Neuronal stem cell (in vitro differentiated cells): Measurements from ENCODE around the gene ATP6V0A1.

Experiments
- DNase-seq: peaks from one replicate; pipeline ENCODE4 v3.0.0-alpha.2; 2013; ENCODE audit warnings: low spot score
- H2AFZ ChIP-seq: one replicate; pipeline ENCODE4 v1.6.1; 2013; ENCODE audit warnings: mild to moderate bottlenecking, low read length, inconsistent platforms
- H2AK5ac ChIP-seq: 2 replicates; pipeline ENCODE4 v1.6.1; 2013; ENCODE audit warnings: low read depth, mild to moderate bottlenecking, inconsistent platforms, low read length, moderate library complexity, mixed read lengths
- H2BK120ac ChIP-seq: 2 replicates; pipeline ENCODE4 v1.6.1; 2013; ENCODE audit warnings: low read depth, mild to moderate bottlenecking, inconsistent platforms, low read length, moderate library complexity, mixed read lengths
- H2BK12ac ChIP-seq: one replicate; pipeline ENCODE4 v1.6.1; 2013; ENCODE audit warnings: low read length, inconsistent platforms
- H2BK15ac ChIP-seq: 2 replicates; pipeline ENCODE4 v1.6.1; 2013; ENCODE audit warnings: mild to moderate bottlenecking, low read length, inconsistent platforms, mixed read lengths
- H2BK5ac ChIP-seq: one replicate; pipeline ENCODE4 v1.6.1; 2013; ENCODE audit warnings: inconsistent platforms, mild to moderate bottlenecking, low read length, moderate library complexity
- H3K14ac ChIP-seq: one replicate; pipeline ENCODE4 v1.6.1; 2013; ENCODE audit warnings: low read length, inconsistent platforms
- H3K18ac ChIP-seq: 2 replicates; pipeline ENCODE4 v1.6.1; 2013; ENCODE audit warnings: low read length, inconsistent platforms
- H3K23ac ChIP-seq: 2 replicates; pipeline ENCODE4 v1.6.1; 2013; ENCODE audit warnings: low read depth, mild to moderate bottlenecking, mixed read lengths, low read length, inconsistent platforms; ENCODE audit not compliant: poor library complexity
- H3K27ac ChIP-seq: replicated peaks from 3 replicates; pipeline ENCODE4 v1.5.1; 2013; ENCODE audit warnings: low read length, inconsistent platforms
- H3K27me3 ChIP-seq, 3 experiments: 2 replicates each; pipeline ENCODE4 v1.6.1; 2013; ENCODE audit warnings: low read length in 3 of 3, mild to moderate bottlenecking in 2 of 3, inconsistent platforms in 1 of 3, low read depth in 1 of 3, mixed read lengths in 1 of 3, moderate library complexity in 1 of 3; ENCODE audit not compliant: control insufficient read depth in 3 of 3, insufficient read depth in 3 of 3
- H3K36me3 ChIP-seq, 2 donors: replicated peaks in 1 of 2; 2 replicates each; pipeline ENCODE4 v1.6.1; 2013; ENCODE audit warnings: low read length in 2 of 2; ENCODE audit not compliant: control insufficient read depth in 2 of 2, insufficient read depth in 2 of 2
- H3K4ac ChIP-seq: 2 replicates; pipeline ENCODE4 v1.6.1; 2013; ENCODE audit warnings: inconsistent platforms, mild to moderate bottlenecking, low read length, moderate library complexity
- H3K4me1 ChIP-seq, 2 donors: 1 replicate in 1 of 2; 2 replicates in 1 of 2; pipeline ENCODE4 v1.6.1; 2013; ENCODE audit warnings: low read length in 2 of 2, low read depth in 1 of 2; ENCODE audit not compliant: control insufficient read depth in 2 of 2, insufficient read depth in 1 of 2
- H3K4me2 ChIP-seq: one replicate; pipeline ENCODE4 v1.6.1; 2013; ENCODE audit warnings: mild to moderate bottlenecking, low read length, inconsistent platforms; ENCODE audit not compliant: insufficient read depth, poor library complexity, severe bottlenecking
- H3K4me3 ChIP-seq, 2 donors: 2 replicates each; pipeline ENCODE4 v1.5.1; 2013; ENCODE audit warnings: low read length in 2 of 2, mild to moderate bottlenecking in 2 of 2, inconsistent platforms in 1 of 2, moderate library complexity in 1 of 2
- H3K79me1 ChIP-seq: one replicate; pipeline ENCODE4 v1.6.1; 2013; ENCODE audit warnings: low read depth, mild to moderate bottlenecking, inconsistent platforms, low read length, moderate library complexity
- H3K9ac ChIP-seq: one replicate; pipeline ENCODE4 v1.6.1; 2013; ENCODE audit warnings: mild to moderate bottlenecking, low read depth, low read length, inconsistent platforms; ENCODE audit not compliant: poor library complexity
- H3K9me3 ChIP-seq, 2 donors: replicated peaks in 1 of 2; 2 replicates each; pipeline versions ENCODE3 to v1.6.1; 2013; ENCODE audit warnings: low read length in 2 of 2, mild to moderate bottlenecking in 2 of 2, inconsistent platforms in 1 of 2, low read depth in 1 of 2, mixed read lengths in 1 of 2, moderate library complexity in 1 of 2; ENCODE audit not compliant: control insufficient read depth in 2 of 2, insufficient read depth in 1 of 2
- H4K8ac ChIP-seq: one replicate; pipeline ENCODE4 v1.6.1; 2013; ENCODE audit warnings: low read depth, mild to moderate bottlenecking, inconsistent platforms, low read length, moderate library complexity
- H4K91ac ChIP-seq: one replicate; pipeline ENCODE4 v1.6.1; 2013; ENCODE audit warnings: low read length, low read depth, mild to moderate bottlenecking, inconsistent platforms; ENCODE audit not compliant: poor library complexity
- WGBS, 2 donors: extraction: QIAGEN DNeasy Blood & Tissue Kit; methylation state at CpG; one replicate each; pipeline ENCODE4 v1.1.7; 2013; ENCODE audit warnings: missing lambda C conversion rate in 2 of 2, mixed read lengths in 1 of 2; ENCODE audit not compliant: insufficient read length in 2 of 2, insufficient replicate concordance in 1 of 2; ENCODE audit errors: extremely low coverage in 2 of 2; 5-methylcytosine and 5-hydroxymethylcytosine counted together

ATP6V0A1 gene

GRCh38 chr17:42460371-42460770, 1.7 kb downstream of the ATP6V0A1 start:
- H3K79me1 ChIP-seq: no peaks in the 10 kb centered on the region
- DNase-seq: no peak
- H3K36me3 ChIP-seq: peaks cover 0 to 32% of the 10 kb centered on the region in 2 donors
- H3K14ac ChIP-seq: no peak overlapping the region
- no peak overlapping the region for H2AFZ ChIP-seq
- H2BK15ac ChIP-seq: no peak overlapping the region
- no peak overlapping the region for H4K8ac ChIP-seq
- H3K4me1 ChIP-seq: peaks cover 6 to 14% of the 10 kb centered on the region in 2 donors
- no peak overlapping the region for H2BK120ac ChIP-seq
- H3K18ac ChIP-seq: no peak overlapping the region
- no peak overlapping the region for H2BK5ac ChIP-seq
- no peak overlapping the region for H3K27ac ChIP-seq
- no peak overlapping the region for H3K23ac ChIP-seq
- no peak overlapping the region for H4K91ac ChIP-seq
- no peak overlapping the region for H2AK5ac ChIP-seq
- no peak overlapping the region for H3K4ac ChIP-seq
- WGBS, 2 donors: no CpG with 5 or more reads among the region's 1 CpG
- no peaks in the 10 kb centered on the region for H3K27me3 ChIP-seq
- H3K9ac ChIP-seq: no peak overlapping the region
- H2BK12ac ChIP-seq: no peak overlapping the region
- peak overlapping the region in 1 of 2 donors; percentile 77 for H3K4me3 ChIP-seq
- no peaks in the 10 kb centered on the region for H3K9me3 ChIP-seq
- H3K4me2 ChIP-seq: no peak overlapping the region

- Histone ChIP-seq H3K4ac (no peak overlapping the region), H4K8ac (no peak overlapping the region), H2BK120ac (no peak overlapping the region), H3K14ac (no peak overlapping the region), H2BK12ac (no peak overlapping the region), H2BK5ac (no peak overlapping the region), H3K36me3 (peaks cover 5 to 62% of the 10 kb centered on the region in 2 donors), H3K23ac (no peak overlapping the region), H2AFZ (no peak overlapping the region), H3K18ac (no peak overlapping the region), H3K27me3 (no peaks in the 10 kb centered on the region), H2BK15ac (no peak overlapping the region), H2AK5ac (no peak overlapping the region), H3K9ac (no peak overlapping the region), H3K79me1 (no peaks in the 10 kb centered on the region), H3K4me1 (peaks cover 6 to 14% of the 10 kb centered on the region in 2 donors), H3K9me3 (no peaks in the 10 kb centered on the region), H3K4me3 (no peak overlapping the region), H3K4me2 (no peak overlapping the region), H3K27ac (no peak overlapping the region), H4K91ac (no peak overlapping the region)
- no peak for DNase-seq
- no CpG with 5 or more reads among the region's 4 CpGs for WGBS, 2 donors
Measured at GRCh38 chr17:42463976-42464400, 5.3 kb downstream of the ATP6V0A1 start.

GRCh38 chr17:42467889-42468288, 9.2 kb downstream of the ATP6V0A1 start:
- H3K27ac ChIP-seq: no peak overlapping the region
- WGBS, 2 donors: no CpG with 5 or more reads among the region's 5 CpGs

GRCh38 chr17:42472709-42473521, 14.2 kb downstream of the ATP6V0A1 start:
- DNase-seq: no peak
- Histone ChIP-seq H3K9ac (no peak overlapping the region), H3K36me3 (peaks cover 18 to 89% of the 10 kb centered on the region in 2 donors), H2BK5ac (no peak overlapping the region), H3K79me1 (no peaks in the 10 kb centered on the region), H2AK5ac (no peak overlapping the region), H4K8ac (no peak overlapping the region), H3K4ac (no peak overlapping the region), H2BK12ac (no peak overlapping the region), H2AFZ (no peak overlapping the region), H3K27ac (no peak overlapping the region), H3K4me3 (no peak overlapping the region), H3K9me3 (no peaks in the 10 kb centered on the region), H3K27me3 (no peaks in the 10 kb centered on the region), H4K91ac (no peak overlapping the region), H3K18ac (no peak overlapping the region), H3K14ac (no peak overlapping the region), H3K23ac (no peak overlapping the region), H2BK120ac (no peak overlapping the region), H3K4me2 (no peak overlapping the region), H3K4me1 (no peaks in the 10 kb centered on the region), H2BK15ac (no peak overlapping the region)
- no CpG with 5 or more reads among the region's 8 CpGs for WGBS, 2 donors

More at GRCh38 chr17:42467889-42468288, 9.2 kb downstream of the ATP6V0A1 start:
- no peak for DNase-seq
- Histone ChIP-seq H2BK120ac (no peak overlapping the region), H2AFZ (no peak overlapping the region), H3K4ac (no peak overlapping the region), H3K36me3 (peaks cover 9 to 76% of the 10 kb centered on the region in 2 donors), H2BK5ac (no peak overlapping the region), H3K9me3 (no peaks in the 10 kb centered on the region), H3K9ac (no peak overlapping the region), H4K91ac (no peak overlapping the region), H3K4me1 (peaks cover 2 to 4% of the 10 kb centered on the region in 2 donors), H3K79me1 (no peaks in the 10 kb centered on the region), H4K8ac (no peak overlapping the region), H3K18ac (no peak overlapping the region), H3K4me3 (no peak overlapping the region), H2BK15ac (no peak overlapping the region), H3K14ac (no peak overlapping the region), H3K4me2 (no peak overlapping the region), H2BK12ac (no peak overlapping the region), H2AK5ac (no peak overlapping the region), H3K27me3 (no peaks in the 10 kb centered on the region), H3K23ac (no peak overlapping the region)
